Stimulated activated CD4-positive, alpha-beta T cell treated with anti-CD3 and anti-CD28 coated beads, Interleukin-2, amount 100 ng/mL, for 48 hours (primary cell): ENCODE measurements around the gene ELAC2.

Source experiments
- DNase-seq, 2 donors: peaks; one replicate each; pipeline ENCODE4 v3.0.0-alpha.2; 2020

The ELAC2 gene, protein sequence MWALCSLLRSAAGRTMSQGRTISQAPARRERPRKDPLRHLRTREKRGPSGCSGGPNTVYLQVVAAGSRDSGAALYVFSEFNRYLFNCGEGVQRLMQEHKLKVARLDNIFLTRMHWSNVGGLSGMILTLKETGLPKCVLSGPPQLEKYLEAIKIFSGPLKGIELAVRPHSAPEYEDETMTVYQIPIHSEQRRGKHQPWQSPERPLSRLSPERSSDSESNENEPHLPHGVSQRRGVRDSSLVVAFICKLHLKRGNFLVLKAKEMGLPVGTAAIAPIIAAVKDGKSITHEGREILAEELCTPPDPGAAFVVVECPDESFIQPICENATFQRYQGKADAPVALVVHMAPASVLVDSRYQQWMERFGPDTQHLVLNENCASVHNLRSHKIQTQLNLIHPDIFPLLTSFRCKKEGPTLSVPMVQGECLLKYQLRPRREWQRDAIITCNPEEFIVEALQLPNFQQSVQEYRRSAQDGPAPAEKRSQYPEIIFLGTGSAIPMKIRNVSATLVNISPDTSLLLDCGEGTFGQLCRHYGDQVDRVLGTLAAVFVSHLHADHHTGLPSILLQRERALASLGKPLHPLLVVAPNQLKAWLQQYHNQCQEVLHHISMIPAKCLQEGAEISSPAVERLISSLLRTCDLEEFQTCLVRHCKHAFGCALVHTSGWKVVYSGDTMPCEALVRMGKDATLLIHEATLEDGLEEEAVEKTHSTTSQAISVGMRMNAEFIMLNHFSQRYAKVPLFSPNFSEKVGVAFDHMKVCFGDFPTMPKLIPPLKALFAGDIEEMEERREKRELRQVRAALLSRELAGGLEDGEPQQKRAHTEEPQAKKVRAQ

DNA sequence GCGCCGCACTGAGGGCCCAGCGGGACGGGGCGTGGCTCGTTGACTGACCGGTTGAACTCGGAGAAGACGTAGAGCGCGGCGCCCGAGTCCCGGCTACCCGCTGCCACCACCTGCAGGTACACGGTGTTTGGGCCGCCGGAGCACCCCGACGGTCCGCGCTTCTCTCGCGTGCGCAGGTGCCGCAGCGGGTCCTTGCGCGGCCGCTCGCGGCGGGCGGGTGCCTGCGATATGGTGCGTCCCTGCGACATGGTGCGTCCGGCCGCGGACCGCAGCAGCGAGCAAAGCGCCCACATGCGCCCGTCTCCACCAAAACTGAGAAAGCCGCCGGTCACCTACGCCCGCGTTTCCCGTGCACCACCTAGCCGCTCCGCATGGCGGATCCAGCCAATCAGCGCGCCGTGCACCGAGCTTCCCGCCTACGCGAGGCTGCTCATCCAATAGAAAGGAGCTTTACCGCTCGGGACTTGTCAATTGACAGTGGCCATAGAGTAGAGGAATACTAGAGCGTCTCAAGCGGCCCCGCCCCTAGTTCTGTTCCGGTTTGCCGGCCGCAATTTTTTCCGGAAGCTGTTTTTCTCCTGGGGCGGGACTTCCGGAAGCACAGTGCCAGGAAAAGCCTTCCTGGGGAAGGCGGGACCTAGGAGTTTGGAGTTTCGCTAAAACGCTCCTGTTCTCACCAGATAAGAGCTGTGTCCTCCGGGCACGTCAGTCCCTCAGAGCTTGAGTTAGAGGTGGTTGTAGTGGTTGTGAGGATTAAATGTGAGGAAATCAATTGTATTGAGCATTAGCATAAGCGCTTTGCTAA is at the start of gene ELAC2:
TSS of gene ELAC2 (minus strand) at position 373 of the 805 bp plus-strand sequence. CDS start at position 293, 80 bp downstream.
- DNase-seq = peak; percentile 92 to 94

DNA sequence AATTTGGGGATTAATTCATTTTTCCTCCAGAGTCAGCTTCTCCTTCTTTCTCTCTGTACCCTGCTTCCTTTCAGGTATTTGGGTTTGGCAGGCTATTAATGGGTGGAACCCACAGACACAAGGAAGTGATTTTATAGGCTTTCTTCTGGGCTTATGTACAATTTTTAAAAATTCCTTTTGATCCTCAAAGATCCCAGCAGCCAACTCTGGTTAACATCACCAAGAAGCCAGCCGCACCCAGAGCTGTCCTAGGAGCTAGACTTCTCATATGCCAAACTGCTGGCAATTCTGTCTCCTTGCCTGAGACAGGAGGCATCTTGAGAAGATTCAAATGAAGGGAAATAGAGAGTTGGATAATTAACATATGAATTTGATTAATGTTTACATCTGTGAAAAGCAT is 47.2 kb upstream of the ELAC2 start:
- no peak for DNase-seq

DNA sequence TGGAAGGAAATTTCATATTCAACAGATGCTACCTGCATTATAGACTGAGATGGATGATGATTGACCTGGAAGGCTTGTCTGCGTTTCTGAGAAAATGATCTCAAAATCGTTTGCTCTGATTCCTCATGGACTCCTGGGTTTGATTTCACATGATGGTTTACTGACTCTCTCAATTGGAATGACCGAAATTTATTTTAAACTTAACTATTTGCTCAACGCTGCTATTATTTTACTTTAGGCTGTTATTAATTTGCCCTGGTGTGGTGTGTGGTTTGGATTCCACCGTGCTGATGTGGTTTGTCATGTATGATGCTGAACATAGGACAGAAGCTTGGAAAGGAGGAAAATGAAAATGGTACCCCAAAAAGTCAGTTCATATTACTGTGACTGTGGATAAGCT is 37.3 kb upstream of the ELAC2 start:
- DNase-seq = no peak

DNA sequence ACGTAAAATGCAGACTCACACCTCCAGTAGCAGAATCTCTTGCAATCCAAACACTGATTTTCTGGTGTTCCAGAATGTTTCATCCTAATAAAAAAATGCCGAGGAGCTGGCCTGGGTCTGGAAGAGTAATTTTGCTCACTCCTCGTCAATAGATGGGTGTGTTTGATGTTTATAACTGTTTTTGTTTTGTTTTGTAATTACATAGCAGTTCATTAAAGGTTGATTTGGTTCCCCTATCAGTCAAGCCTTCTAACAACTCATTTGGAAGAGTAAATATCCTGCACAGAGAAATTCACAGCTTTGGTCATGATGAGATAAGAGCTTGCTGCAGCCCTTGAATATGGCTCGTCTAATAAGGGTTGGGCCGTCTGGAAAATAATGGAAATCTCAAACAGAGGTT is 36.8 kb upstream of the ELAC2 start:
- DNase-seq = no peak

DNA sequence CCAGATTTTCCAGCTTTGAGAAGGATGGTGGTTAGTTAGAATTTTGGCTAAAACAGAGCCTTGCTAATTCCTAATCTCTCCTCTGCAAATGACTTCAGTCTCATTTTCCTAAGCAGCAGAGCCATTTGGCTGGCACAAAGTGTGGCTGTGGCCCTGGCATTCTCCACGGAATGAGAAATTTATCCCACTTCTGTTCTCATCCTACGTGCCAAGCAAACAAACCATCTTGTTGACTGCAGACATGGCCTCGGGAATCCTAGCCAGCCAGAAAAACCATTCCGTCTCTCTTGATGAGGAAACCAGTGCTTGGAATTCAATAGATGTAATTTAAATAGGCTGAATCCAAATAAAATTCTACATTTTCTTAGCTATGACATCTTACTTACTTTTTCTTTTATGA is 34.1 kb upstream of the ELAC2 start:
- no peak for DNase-seq

DNA sequence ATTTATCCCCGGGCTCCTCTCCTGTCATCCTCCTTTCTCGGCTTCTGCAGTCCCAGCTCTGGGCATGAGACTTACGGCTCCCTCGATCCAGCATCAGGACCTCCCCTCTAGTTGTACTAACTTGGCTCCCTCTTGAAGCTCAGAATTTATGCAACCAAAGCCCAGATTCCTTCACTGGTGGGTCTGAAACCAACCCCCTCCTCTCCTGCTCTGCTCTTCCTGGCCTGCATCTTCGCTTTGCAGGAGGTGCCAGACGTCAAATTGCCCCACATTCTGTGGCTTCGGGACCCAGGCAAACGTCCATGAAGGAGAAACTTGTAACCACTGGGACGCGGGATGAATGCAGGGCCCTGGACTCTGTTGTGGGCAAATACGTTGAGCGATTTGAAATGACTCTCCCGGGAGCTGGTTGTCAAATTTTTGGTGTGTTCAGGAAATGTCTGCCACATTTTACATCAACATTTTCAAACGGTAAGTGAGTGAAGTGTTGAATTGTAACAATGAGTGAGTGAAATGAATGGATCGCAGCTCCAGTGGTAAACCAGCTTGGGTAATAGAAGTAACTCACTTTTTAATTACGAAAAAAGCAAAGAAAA is 29.3 kb upstream of the ELAC2 start:
- DNase-seq = no peak

DNA sequence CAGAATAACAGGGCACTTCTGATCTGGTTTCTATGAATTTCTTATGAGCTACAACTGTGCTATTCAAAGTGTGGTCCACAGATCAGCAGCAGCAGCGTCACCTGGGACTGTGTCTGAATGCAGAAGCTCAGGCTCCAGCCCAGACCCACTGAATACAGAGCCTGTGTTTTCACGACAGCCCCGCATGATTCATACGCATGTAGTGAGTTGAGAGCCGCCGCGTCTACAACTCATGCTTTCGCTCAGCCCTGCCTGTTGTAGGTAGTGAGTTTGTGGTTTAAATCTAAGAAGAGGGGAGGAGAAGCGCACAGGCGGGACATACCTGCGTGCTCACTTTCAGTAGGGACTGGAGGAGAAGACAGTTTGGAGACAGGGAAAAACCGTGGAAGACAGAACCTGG is 28.5 kb upstream of the ELAC2 start:
- no peak for DNase-seq

DNA sequence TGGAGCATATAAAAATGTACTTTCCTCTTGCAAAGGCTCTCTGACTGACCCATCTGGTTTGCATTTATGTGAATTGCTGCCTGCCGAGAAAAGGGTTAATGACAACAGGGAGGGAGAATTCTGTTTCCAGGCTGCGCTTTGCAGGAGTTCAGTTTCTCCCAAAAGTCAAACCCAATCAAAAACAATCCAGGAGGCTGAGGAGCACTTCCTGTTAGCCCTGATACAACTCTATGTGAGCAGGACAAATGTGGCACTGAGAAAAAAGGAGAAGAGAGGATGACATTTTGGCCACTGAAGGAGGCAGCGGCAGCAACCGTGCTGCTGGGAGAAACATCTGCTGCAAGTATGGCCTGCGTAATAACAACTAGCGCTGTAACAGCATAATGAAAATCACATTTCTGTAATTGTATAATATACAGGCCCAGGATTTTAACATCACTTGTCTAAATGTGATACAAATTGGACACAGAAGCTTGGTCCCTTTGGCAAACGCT is 26.8 kb upstream of the ELAC2 start:
- no peak for DNase-seq

DNA sequence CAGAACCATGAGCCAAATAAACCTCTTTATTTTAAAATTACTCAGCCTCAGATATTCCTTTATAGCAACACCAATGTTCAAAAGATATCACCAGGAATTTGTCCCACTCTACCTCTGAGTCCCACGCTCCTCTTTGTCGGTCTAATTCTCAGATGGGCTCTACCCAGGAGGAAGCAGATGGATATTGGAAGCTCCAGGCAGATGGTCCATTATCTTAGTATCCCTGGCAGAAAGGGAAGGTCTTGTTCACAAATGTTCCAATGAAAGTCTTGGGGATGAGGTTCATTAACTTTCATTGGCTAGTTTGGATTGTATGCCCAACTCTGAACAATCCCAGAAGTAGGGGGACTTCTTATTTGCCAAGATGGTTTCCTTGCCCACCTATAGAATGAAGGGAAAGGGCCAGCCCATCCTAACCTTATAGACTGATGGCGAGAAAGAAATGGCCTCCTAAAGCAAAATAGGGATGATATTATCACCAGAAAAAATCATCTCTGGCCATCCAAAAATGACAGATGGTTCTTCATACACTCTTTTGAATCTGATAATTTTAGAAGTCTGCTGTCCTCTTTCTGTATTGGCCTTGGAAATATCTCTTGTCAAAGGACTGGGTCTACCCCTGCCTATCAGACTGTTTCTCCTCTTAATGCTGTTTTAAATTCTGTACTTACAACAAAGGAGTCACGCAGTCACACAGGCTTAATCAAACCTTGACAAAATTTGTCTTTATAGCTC is 21.3 kb upstream of the ELAC2 start:
- DNase-seq = no peak

DNA sequence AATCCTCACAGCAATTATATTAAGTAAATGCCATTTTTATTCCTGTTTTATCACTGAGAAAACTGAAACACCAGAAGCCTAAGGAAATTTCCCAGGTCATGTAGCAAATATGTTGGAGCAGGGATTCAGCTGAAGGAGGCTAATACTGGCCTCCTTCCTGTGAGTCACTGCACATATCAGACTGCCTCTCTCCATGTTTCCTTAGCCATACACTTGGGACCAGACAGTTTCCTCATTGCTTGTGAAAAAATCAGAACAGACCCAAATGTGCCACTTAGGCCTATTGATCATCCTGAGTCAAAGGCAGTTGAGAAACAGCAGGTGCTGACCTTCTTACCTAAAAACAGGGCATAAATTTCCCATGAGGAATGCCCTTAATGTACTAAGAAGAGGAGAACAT is 18.9 kb upstream of the ELAC2 start:
- no peak for DNase-seq

DNA sequence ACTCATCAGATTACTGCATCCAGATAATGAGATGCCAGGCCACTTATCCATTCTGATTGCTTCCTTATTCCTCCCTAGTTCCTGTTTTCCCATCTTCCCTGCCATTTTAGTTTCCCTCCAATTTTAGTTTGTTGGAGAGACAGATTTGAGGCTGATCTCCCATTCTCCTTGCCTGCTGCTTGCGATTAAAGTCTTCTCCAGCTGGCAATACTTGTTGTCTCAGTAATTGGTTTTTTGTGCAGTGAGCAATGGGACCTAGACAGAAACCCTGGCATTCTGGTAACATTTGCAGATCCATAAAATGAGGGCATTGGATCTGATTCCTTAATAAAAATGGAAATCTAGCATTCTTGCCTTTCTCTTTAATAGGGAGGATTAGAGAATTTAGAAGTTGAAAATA is 17.6 kb upstream of the ELAC2 start:
- no peak for DNase-seq

DNA sequence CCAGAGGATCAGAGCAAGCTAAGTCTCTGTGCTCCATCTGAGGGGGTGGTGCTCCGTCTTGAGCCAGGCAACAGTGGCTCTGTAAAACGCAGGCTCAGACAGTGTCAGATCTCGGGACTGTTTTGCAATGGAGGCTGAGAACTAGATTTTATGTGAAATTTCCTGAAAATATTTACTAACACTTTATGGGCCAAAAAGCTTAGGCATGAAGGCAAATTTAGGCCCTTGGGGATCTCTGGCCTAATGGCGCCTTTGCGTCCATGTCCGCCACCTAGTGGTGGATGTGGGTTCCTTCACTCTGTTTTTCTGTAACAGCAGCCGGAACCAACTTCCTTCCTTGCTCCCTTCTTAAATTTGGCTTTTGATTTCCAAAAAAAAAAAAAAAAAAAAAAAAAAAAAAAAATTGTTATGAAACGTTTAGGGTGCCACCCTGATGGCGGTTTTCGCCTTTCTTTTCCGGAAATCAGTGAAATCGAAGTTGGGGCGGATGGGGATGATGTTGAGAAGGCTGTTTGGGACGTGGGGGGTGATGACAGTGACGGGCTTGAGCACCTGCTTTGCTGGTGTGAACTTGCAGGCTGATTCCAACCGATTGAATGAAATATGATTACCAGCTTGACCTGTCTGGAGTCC is 14.0 kb upstream of the ELAC2 start:
- peak; percentile 46 to 47 for DNase-seq

DNA sequence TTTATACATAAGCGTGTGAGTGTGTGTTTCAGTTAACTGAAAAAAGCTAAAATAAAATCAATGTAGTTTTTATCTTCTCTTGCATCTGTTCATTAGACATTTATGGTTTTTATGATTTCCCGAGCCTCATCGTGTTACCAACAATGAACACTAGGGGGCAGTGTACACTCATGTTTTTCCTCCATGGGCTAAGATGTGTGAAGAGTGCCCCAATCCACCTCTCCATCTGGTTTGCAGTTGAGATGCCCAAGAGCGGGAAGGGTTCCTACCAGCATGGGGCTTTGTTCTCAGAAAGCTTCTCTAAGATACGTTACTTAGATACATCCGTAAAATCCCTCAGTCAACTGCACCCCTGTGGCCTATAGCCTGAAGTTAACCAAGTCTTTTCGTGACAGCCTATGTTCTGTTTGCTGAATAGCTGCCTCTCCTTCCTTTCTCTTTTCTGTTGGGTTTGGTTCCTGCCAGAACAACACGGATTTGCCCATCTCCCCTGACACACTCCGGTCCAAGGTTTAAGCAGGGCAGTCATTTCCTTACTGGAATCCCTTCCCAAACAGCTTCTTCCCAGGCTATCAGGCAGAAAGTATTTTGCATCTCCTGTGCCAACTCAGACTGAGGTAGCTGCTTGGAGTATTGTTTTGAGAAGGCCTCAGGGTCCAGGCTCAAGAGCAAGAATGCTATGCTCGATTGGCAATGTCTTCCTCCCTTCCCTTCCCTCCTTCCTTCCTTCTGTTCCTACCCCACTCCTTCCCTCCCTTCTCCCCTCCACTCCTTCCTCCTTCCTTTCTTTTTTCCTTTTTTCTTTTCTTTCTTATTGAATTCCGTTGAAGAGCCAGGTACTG is 12.9 kb upstream of the ELAC2 start:
- DNase-seq = peak; percentile 44 to 51

DNA sequence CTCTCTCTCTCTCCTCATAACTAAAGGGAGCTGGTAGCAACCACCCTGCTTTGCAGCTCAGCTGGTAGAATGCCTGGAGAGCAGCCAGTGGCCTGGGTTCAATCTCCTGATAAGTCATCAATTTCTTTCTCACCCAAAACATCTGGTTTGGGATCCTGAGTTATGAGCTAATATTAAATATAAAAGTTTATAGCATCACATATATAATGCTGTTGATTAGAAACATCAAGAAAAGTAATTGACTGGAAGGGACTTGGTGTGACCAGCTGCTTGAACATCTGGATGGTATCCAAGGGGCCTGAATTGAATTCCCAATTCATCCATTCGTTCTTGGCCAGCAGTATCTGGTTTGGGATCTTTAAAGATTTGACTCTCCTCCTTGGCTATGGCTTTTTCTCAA is 12.2 kb upstream of the ELAC2 start:
- DNase-seq = no peak

DNA sequence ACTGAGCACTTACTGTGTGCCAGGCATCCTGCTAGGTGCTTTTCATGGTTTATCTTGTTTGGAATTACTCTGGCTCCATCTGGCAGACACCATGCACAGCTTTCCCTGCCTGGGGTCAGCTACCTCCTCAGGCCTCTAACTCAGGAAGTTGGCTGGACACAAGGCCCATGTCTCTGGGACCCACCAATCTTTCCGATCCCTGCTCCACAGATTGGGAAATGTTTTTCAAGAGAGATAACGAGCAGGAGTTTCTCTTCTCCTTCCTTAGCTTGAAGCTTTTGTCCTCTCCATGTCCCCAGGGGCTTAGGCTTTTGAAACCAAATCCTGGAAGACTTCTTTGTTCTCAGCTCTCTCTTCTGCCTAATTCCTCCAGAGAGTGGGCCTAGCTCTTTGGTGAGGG is 11.5 kb upstream of the ELAC2 start:
- no peak for DNase-seq

DNA sequence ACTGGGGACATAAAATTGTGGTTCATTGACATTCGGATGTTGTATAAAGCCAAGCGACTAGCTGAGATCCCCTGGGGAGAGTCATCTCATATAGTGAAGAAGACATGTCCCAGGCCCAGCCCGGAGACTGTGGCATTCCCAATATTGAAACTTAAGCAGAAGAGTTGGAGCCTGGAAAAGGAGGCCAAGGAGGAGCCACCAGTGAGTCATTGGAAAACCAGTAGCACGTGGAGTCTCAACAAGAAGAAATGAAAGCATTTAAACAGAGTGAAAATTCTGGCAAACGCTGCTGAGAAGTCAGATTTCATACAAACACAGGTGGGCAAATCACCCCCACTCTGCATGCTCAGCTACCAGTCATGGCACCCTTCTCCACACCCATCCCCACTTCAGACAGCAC is 9.4 kb upstream of the ELAC2 start:
- no peak for DNase-seq

DNA sequence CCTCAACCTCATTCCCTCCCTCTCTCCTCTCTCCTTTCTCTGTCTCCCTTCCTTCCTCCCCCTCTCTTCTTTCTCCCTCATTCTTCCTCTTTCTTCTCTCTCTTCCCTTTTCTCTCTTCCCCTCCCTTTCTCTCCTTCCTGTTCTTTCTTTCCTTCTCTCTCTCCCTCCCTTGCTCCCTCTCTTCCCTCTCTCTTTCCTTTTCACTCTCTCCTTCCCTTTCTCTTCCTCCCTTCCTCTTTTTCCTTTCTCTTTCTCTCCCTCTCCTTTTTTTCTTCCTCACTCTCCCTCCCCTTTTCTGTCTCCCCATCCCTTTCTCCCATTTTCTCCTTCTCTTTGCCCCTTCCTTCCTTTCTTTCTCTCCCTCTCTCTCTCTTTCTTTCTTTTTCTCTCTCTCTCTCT is 7.9 kb upstream of the ELAC2 start:
- no peak for DNase-seq

DNA sequence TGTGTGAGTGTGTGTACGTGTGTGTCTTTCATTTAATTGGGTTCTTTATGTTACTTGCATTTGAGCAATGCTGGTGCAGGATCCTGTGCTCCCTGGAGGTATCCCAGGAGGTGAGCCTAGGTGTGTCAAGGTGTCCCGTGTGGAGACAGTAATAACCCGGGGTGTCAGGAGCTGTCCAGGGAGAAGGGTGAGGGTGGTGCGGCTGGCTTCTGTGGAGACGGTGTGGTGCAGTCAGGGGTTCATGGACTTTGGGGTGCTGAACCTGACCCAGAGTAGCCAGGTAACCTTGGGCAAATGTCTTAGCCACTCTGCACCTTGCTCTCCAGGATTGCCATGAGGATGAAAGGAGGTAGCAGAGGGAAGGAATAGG is 7.4 kb upstream of the ELAC2 start:
- DNase-seq = no peak

DNA sequence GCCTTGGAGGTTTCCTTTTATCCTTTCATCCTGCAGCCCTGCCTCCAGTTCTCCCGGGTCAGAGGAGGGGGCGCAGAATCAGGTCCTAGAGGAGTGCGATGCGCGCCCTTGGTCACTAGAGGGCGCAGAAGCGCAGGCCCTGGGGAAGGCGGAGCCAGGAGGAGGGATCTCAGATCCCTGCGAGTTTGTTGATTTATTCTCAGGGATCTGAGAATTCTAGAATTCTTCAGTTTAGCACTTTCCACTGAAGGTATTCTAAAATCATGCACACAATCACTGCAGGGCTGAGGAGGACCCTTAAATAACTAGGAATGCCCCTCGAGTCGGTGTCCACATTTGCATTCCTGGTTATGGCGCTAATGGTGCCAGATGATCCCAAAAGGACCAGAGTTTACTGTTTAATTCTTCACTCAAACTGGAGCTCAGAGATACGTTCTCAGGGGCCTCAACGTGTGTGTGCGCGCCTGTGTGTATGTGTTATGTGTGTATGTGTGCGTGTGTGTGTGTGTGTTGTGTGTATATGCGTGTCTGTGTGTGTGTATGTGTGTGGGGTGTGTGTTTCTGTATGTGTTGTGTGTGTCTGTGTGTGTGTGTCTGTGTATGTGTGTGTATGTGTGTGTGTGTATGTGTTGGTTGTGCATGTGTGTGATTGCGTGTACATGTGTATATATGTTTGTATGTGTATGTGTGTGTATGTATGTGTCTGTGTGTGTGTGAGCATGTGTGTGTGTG is 6.9 kb upstream of the ELAC2 start:
- peak; percentile 69 to 70 for DNase-seq

DNA sequence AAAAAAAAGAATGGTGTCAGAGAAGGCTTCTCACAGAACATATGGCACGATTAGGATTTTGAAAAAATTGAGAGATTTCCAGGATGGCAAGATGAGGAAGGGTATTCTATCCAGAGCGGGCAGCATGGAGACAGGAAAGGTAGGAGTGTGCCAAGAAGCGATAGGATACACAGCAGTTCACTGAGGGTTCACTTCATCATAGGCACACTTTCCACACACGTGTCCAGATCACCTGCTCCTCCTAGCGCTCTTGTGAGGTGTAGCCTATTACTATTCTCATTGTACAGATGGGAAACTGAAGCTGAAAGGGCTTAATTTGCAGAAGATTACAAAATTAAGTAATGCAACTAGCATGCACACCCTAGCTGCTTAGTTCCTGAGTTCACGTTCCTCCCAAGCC is 6.2 kb upstream of the ELAC2 start:
- no peak for DNase-seq
